OCI-LY1 (cell line): ENCODE measurements around the gene PASK.

Source experiments
- CTCF ChIP-seq: fragments of 200-600 bp; sonication (generic), shearing (Covaris generic); IDR thresholded peaks from 2 replicates; pipeline ENCODE4 v1.5.1; 2017; ENCODE audit warnings: mild to moderate bottlenecking, antibody characterized with exemption, low read length, moderate library complexity, mixed read lengths
- EZH2 ChIP-seq: fragments of 200-600 bp; sonication (generic), shearing (Covaris generic); IDR thresholded peaks from 2 replicates; pipeline ENCODE4 v1.8.0; 2017; ENCODE audit warnings: borderline replicate concordance, mixed run types, mild to moderate bottlenecking, antibody characterized with exemption, low read length, moderate library complexity, mixed read lengths

- TF ChIP-seq CTCF (no peak), EZH2 (no peak)
Measured at GRCh38 chr2:241161646-241162281, 12.5 kb upstream of the PASK start.
